Mesothelial cell of epicardium (in vitro differentiated cells): ENCODE data around the gene ASF1B. TPM values are rescaled to one million over a fixed set of nuclear protein-coding genes. Genes with fewer than 3 reads are reported as not detected.

ENCODE experiments used
- DNase-seq, 2 experiments: peaks; one replicate each; pipeline ENCODE4 v3.0.0; 2021; ENCODE audit warnings: low spot score in 2 of 2; ENCODE audit not compliant: unreplicated experiment in 2 of 2
- H3K27ac Mint-ChIP-seq: 2 replicates; pipeline ENCODE4 v1.8.0; 2021; ENCODE audit warnings: mixed read lengths
- H3K27me3 Mint-ChIP-seq: 2 replicates; pipeline ENCODE4 v1.8.0; 2021; ENCODE audit warnings: low read depth, mixed read lengths
- H3K36me3 Mint-ChIP-seq: 2 replicates; pipeline ENCODE4 v1.8.0; 2021; ENCODE audit warnings: mixed read lengths
- H3K4me1 Mint-ChIP-seq: 2 replicates; pipeline ENCODE4 v1.8.0; 2021; ENCODE audit warnings: mixed read lengths
- H3K4me3 Mint-ChIP-seq: 2 replicates; pipeline ENCODE4 v1.8.0; 2021; ENCODE audit warnings: mild to moderate bottlenecking, moderate library complexity, mixed read lengths
- H3K9me3 Mint-ChIP-seq: 2 replicates; pipeline ENCODE4 v1.8.0; 2021; ENCODE audit warnings: mixed read lengths
- CTCF ChIP-seq: fragments of 200-600 bp; sonication (generic); IDR thresholded peaks from one replicate; pipeline ENCODE4 v1.5.0; 2021; ENCODE audit warnings: antibody characterized with exemption; ENCODE audit not compliant: unreplicated experiment
- total RNA-seq: library from RNA; stranded (reverse); gene quantifications from 3 replicates; pipeline ENCODE4 v1.2.1, GENCODE V29; 2021

Gene ASF1B
- total RNA-seq, 1 donor from 2014 or later = 8.4 TPM

GRCh38 chr19:14116525-14116917 lies 19.9 kb downstream of the ASF1B start:
- Mint-ChIP-seq H3K36me3 (no peaks in the 10 kb centered on the region), H3K27me3 (no peaks in the 10 kb centered on the region), H3K4me1 (peaks cover 35% of the 10 kb centered on the region), H3K9me3 (no peaks in the 10 kb centered on the region), H3K4me3 (peak overlapping the region; percentile 87), H3K27ac (peak overlapping the region; percentile 72)
- no peak for DNase-seq
- TF ChIP-seq CTCF = no peak

- Mint-ChIP-seq H3K4me1 (peaks cover 35% of the 10 kb centered on the region), H3K4me3 (peak overlapping the region; percentile 87), H3K27ac (no peak overlapping the region), H3K36me3 (no peaks in the 10 kb centered on the region), H3K9me3 (no peaks in the 10 kb centered on the region), H3K27me3 (no peaks in the 10 kb centered on the region)
- DNase-seq = no peak
- no peak for TF ChIP-seq CTCF
Observed at GRCh38 chr19:14115756-14116155, 20.6 kb downstream of the ASF1B start.

- peaks cover 35% of the 10 kb centered on the region for H3K4me1 Mint-ChIP-seq
- no peaks in the 10 kb centered on the region for H3K36me3 Mint-ChIP-seq
- H3K9me3 Mint-ChIP-seq = no peaks in the 10 kb centered on the region
- DNase-seq = no peak
- H3K27ac Mint-ChIP-seq = no peak overlapping the region
- no peak overlapping the region for H3K4me3 Mint-ChIP-seq
- H3K27me3 Mint-ChIP-seq = no peaks in the 10 kb centered on the region
- TF ChIP-seq CTCF = peak; percentile 27
Observed at GRCh38 chr19:14114854-14115253, 21.5 kb downstream of the ASF1B start.

- no peak for TF ChIP-seq CTCF
- DNase-seq = no peak
- Mint-ChIP-seq H3K27me3 (no peaks in the 10 kb centered on the region), H3K9me3 (no peaks in the 10 kb centered on the region), H3K27ac (no peak overlapping the region), H3K4me3 (no peak overlapping the region), H3K36me3 (no peaks in the 10 kb centered on the region), H3K4me1 (peaks cover 35% of the 10 kb centered on the region)
Observed at GRCh38 chr19:14114439-14114838, 21.9 kb downstream of the ASF1B start.

GRCh38 chr19:14113762-14114414 lies 22.5 kb downstream of the ASF1B start:
- Mint-ChIP-seq H3K4me3 (no peak overlapping the region), H3K27me3 (no peaks in the 10 kb centered on the region), H3K4me1 (peaks cover 31% of the 10 kb centered on the region), H3K9me3 (no peaks in the 10 kb centered on the region), H3K36me3 (no peaks in the 10 kb centered on the region), H3K27ac (peak overlapping the region; percentile 75)
- TF ChIP-seq CTCF = peak; percentile 21
- no peak for DNase-seq
